ENCODE data around the gene FOXN3. TPM values are rescaled to one million over a fixed set of nuclear protein-coding genes. Genes with fewer than 3 reads are reported as not detected.

Gene FOXN3
- total RNA-seq, 1 experiment from 2014 or later, result 125 TPM

GRCh38 chr14:89454996-89455395 lies 38.0 kb upstream of the FOXN3 start:
- TF ChIP-seq, protein P1, sequence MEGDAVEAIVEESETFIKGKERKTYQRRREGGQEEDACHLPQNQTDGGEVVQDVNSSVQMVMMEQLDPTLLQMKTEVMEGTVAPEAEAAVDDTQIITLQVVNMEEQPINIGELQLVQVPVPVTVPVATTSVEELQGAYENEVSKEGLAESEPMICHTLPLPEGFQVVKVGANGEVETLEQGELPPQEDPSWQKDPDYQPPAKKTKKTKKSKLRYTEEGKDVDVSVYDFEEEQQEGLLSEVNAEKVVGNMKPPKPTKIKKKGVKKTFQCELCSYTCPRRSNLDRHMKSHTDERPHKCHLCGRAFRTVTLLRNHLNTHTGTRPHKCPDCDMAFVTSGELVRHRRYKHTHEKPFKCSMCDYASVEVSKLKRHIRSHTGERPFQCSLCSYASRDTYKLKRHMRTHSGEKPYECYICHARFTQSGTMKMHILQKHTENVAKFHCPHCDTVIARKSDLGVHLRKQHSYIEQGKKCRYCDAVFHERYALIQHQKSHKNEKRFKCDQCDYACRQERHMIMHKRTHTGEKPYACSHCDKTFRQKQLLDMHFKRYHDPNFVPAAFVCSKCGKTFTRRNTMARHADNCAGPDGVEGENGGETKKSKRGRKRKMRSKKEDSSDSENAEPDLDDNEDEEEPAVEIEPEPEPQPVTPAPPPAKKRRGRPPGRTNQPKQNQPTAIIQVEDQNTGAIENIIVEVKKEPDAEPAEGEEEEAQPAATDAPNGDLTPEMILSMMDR (conservative IDR thresholded peaks at IDR 0.05), result no peak
- H3K4me1 Mint-ChIP-seq, result peaks cover 53 to 54% of the 10 kb centered on the region in 2 experiments
- H3K27ac ChIP-seq (ENCODE audit: insufficient read length, low read depth, low read length), result no peak overlapping the region

More at GRCh38 chr14:89454996-89455395, 38.0 kb upstream of the FOXN3 start:
- Histone ChIP-seq H3K23ac (ENCODE audit: insufficient read length, low read depth, low read length) (no peak overlapping the region), H2BK20ac (ENCODE audit: low read depth, low read length, poor library complexity, severe bottlenecking) (no peak overlapping the region), H3K79me2 (ENCODE audit: insufficient read depth, low read length) (no peaks in the 10 kb centered on the region), H3K18ac (ENCODE audit: insufficient read length, low read depth, low read length) (no peak overlapping the region), H2AK5ac (ENCODE audit: insufficient read length, low read length) (no peak overlapping the region), H4K91ac (ENCODE audit: insufficient read length, low read depth, low read length) (no peak overlapping the region), H3K9ac (ENCODE audit: extremely low read depth, insufficient read length, low read length) (no peak overlapping the region), H3K23me2 (ENCODE audit: insufficient read length, low read depth, low read length, poor library complexity, severe bottlenecking) (no peaks in the 10 kb centered on the region), H3K4me2 (ENCODE audit: insufficient read depth, insufficient read length, low read length) (no peak overlapping the region), H2BK15ac (ENCODE audit: low read depth, low read length) (no peak overlapping the region), H3K9me3 (ENCODE audit: control insufficient read depth, low read depth, low read length) (no peaks in the 10 kb centered on the region), H2BK12ac (ENCODE audit: insufficient read length, low read depth, low read length) (no peak overlapping the region), H2BK5ac (ENCODE audit: insufficient read length, low read length) (no peak overlapping the region), H3K27me3 (ENCODE audit: insufficient read depth, low read length) (no peaks in the 10 kb centered on the region), H4K8ac (replicated peaks; ENCODE audit: insufficient read length, low read depth, low read length) (no peak overlapping the region), H3K4ac (ENCODE audit: low read depth, low read length) (no peak overlapping the region), H3T11ph (ENCODE audit: low read length) (no peak overlapping the region), H3K79me1 (ENCODE audit: insufficient read depth, low read depth, low read length, poor library complexity, severe bottlenecking) (no peaks in the 10 kb centered on the region), H3K14ac (ENCODE audit: insufficient read depth, low read length) (no peak overlapping the region), H4K5ac (ENCODE audit: insufficient read length, low read depth, low read length) (no peak overlapping the region), H2AFZ (ENCODE audit: low read length) (no peak overlapping the region), H3K4me1 (ENCODE audit: insufficient read depth, low read length) (peaks cover 9% of the 10 kb centered on the region; the same call in 1 of the 2 replicates), H4K20me1 (ENCODE audit: control insufficient read depth, insufficient read depth, insufficient read length) (peaks cover 2% of the 10 kb centered on the region), H2BK120ac (ENCODE audit: low read depth, low read length, poor library complexity, severe bottlenecking) (no peak overlapping the region), H3K56ac (ENCODE audit: insufficient read length, low read depth, low read length) (no peak overlapping the region)
- Mint-ChIP-seq H3K4me3 (no peak overlapping the region), H3K9me3 (no peaks in the 10 kb centered on the region), H3K27me3 (ENCODE audit: low read depth) (no peaks in the 10 kb centered on the region), H3K36me3 (ENCODE audit: insufficient read depth in 1 of 3, low read depth in 3 of 3) (peaks cover 0 to 4% (median 2%) of the 10 kb centered on the region in 3 experiments; a peak in 4 of 7 replicates), H3K27ac (peak overlapping the region in 1 of 3 experiments; percentile 58; a peak in 3 of 7 replicates)
- WGBS (ENCODE audit: extremely low coverage, insufficient read length, low lambda C conversion rate), result no CpG with 5 or more reads among the region's 10 CpGs
- DNase-seq, result no peak
